ENCODE data around the gene MAP3K5.
"Not testable (repeated sequence)": the region's sequence is repeated elsewhere in the genome, so short reads cannot be mapped to it uniquely, and the experiment has no call there.

MAP3K5 gene

GRCh38 chr6:136792410-136793262, at the start of gene MAP3K5:
Gene MAP3K5, minus strand, starts transcription at chr6:136792477. Its CDS starts 320 bp downstream, at chr6:136792157.
- DNase-seq (ENCODE audit: low read depth, low spot score), result peak; percentile 63

- no peak for DNase-seq (ENCODE audit: low read depth, low spot score)
These were observed 48.2 kb upstream of the MAP3K5 start for GRCh38 chr6:136840276-136841001.

- no peak for DNase-seq (ENCODE audit: low read depth, low spot score)
These were observed 39.7 kb upstream of the MAP3K5 start for GRCh38 chr6:136831873-136832562.

GRCh38 chr6:136826216-136826615, 33.9 kb upstream of the MAP3K5 start:
- no peak for DNase-seq (ENCODE audit: low read depth, low spot score)

- DNase-seq (ENCODE audit: low read depth, low spot score), result no peak
These were observed 30.9 kb upstream of the MAP3K5 start for GRCh38 chr6:136823128-136823660.

- DNase-seq (ENCODE audit: low read depth, low spot score), result peak; percentile 53
These were observed 30.3 kb upstream of the MAP3K5 start, which contains the start of gene PEX7 for GRCh38 chr6:136822376-136823127. Gene PEX7, plus strand, starts transcription at chr6:136822592. Its CDS starts 74 bp downstream, at chr6:136822666.

GRCh38 chr6:136822046-136822375, 29.7 kb upstream of the MAP3K5 start:
- DNase-seq (ENCODE audit: low read depth, low spot score), result no peak

- no peak for DNase-seq (ENCODE audit: low read depth, low spot score)
These were observed 28.3 kb upstream of the MAP3K5 start for GRCh38 chr6:136820561-136820960.

- no peak for DNase-seq (ENCODE audit: low read depth, low spot score)
These were observed 24.4 kb upstream of the MAP3K5 start for GRCh38 chr6:136816656-136817055.

- DNase-seq (ENCODE audit: low read depth, low spot score), result not testable (repeated sequence)
These were observed 23.3 kb upstream of the MAP3K5 start for GRCh38 chr6:136815608-136816007.

GRCh38 chr6:136812174-136812573, 19.9 kb upstream of the MAP3K5 start:
- DNase-seq (ENCODE audit: low read depth, low spot score), result no peak

- DNase-seq (ENCODE audit: low read depth, low spot score), result no peak
These were observed 19.0 kb upstream of the MAP3K5 start for GRCh38 chr6:136811272-136811671.

GRCh38 chr6:136809091-136809860, 17.0 kb upstream of the MAP3K5 start:
- DNase-seq (ENCODE audit: low read depth, low spot score), result no peak

GRCh38 chr6:136803608-136804007, 11.3 kb upstream of the MAP3K5 start:
- no peak for DNase-seq (ENCODE audit: low read depth, low spot score)

- DNase-seq (ENCODE audit: low read depth, low spot score), result no peak
These were observed 9.3 kb upstream of the MAP3K5 start for GRCh38 chr6:136801581-136801980.

GRCh38 chr6:136798044-136798443, 5.8 kb upstream of the MAP3K5 start:
- no peak for DNase-seq (ENCODE audit: low read depth, low spot score)

GRCh38 chr6:136795996-136796395, 3.7 kb upstream of the MAP3K5 start:
- no peak for DNase-seq (ENCODE audit: low read depth, low spot score)

GRCh38 chr6:136795386-136795785, 3.1 kb upstream of the MAP3K5 start:
- DNase-seq (ENCODE audit: low read depth, low spot score), result no peak

- DNase-seq (ENCODE audit: low read depth, low spot score), result no peak
These were observed 1.1 kb upstream of the MAP3K5 start for GRCh38 chr6:136793363-136793762.

- DNase-seq (ENCODE audit: low read depth, low spot score), result no peak
These were observed 225 bp downstream of the MAP3K5 start for GRCh38 chr6:136792095-136792409.
